HepG2 (cell line): Measurements from ENCODE around the gene IFI30. TPM values are rescaled to one million over a fixed set of nuclear protein-coding genes. Genes with fewer than 3 reads are reported as not detected.
A peak's percentile ranks its signal among the peaks of the same experiment; 100 is the strongest.

Experiments
- ETV6 ChIP-seq: sonication (generic); formaldehyde crosslinking; conservative IDR thresholded peaks from 2 replicates; pipeline ENCODE4 v1.4.0; 2020; ENCODE audit warnings: missing genetic modification reagents
- MTF1 ChIP-seq: sonication (generic); formaldehyde crosslinking; IDR thresholded peaks from 2 replicates; pipeline ENCODE4 v1.5.0; 2020; ENCODE audit warnings: missing genetic modification reagents
- PITX1 ChIP-seq: sonication (generic); formaldehyde crosslinking; IDR thresholded peaks from 2 replicates; pipeline ENCODE4 v1.5.1; 2020; ENCODE audit warnings: mild to moderate bottlenecking, missing genetic modification reagents
- RBM22 ChIP-seq: fragments of 200-400 bp; formaldehyde crosslinking; optimal IDR thresholded peaks from 2 replicates; pipeline ENCODE3; 2017; ENCODE audit warnings: mild to moderate bottlenecking, low read length, moderate library complexity
- SOX5 ChIP-seq: IDR thresholded peaks from 2 replicates; pipeline ENCODE4 v1.6.1; 2016; ENCODE audit warnings: borderline replicate concordance
- SRSF4 ChIP-seq: fragments of 200-400 bp; formaldehyde crosslinking; IDR thresholded peaks from one replicate; pipeline ENCODE4 v1.6.1; 2018; ENCODE audit warnings: mild to moderate bottlenecking, low read depth, low read length, moderate library complexity; ENCODE audit not compliant: poor library complexity, severe bottlenecking
- STAG1 ChIP-seq: sonication (generic); formaldehyde crosslinking; IDR thresholded peaks from 2 replicates; pipeline ENCODE4 v1.4.0; 2020; ENCODE audit warnings: missing genetic modification reagents
- ZBTB34 ChIP-seq: sonication (generic); formaldehyde crosslinking; IDR thresholded peaks from 2 replicates; pipeline ENCODE4 v1.8.0; 2022; ENCODE audit warnings: mild to moderate bottlenecking, missing genetic modification reagents
- ZBTB46 ChIP-seq: sonication (generic); formaldehyde crosslinking; IDR thresholded peaks from 2 replicates; pipeline ENCODE4 v1.4.0; 2020; ENCODE audit warnings: mild to moderate bottlenecking, missing genetic modification reagents, borderline replicate concordance
- ZNF83 ChIP-seq: sonication (generic); formaldehyde crosslinking; IDR thresholded peaks from 2 replicates; pipeline ENCODE4 v1.4.0; 2020; ENCODE audit warnings: missing genetic modification reagents, mild to moderate bottlenecking, borderline replicate concordance
- polyA plus RNA-seq, 8 experiments: library from polyadenylated mRNA; depleted of rRNA in 3 of 8; stranded (reverse) in 7 of 8; unstranded in 1 of 8; fragments of >200 nt; fragmentation: Illumina TruSeq in 4 of 8; extraction: Trizol in 4 of 8; gene quantifications; 2 replicates each; pipeline versions ENCODE4 v1.2.1 to v1.2.3, GENCODE V29; 2011 to 2016; ENCODE audit warnings: low read depth in 4 of 8, missing spikeins in 1 of 8, mixed read lengths in 1 of 8; ENCODE audit not compliant: insufficient read depth in 1 of 8
- total RNA-seq, 5 experiments: library from RNA; depleted of rRNA; stranded (reverse); fragments of >200 nt; fragmentation: Illumina TruSeq; extraction: Trizol; gene quantifications; 2 replicates each; pipeline ENCODE4 v1.2.3, GENCODE V29; 2016; ENCODE audit warnings: low read depth in 1 of 5
- TF ChIP-seq, protein P1 (sequence below): sonication (generic); formaldehyde crosslinking; IDR thresholded peaks from 2 replicates; pipeline ENCODE4 v1.4.0; 2020; ENCODE audit warnings: mild to moderate bottlenecking, missing genetic modification reagents
- TF ChIP-seq, protein P2 (sequence below): sonication (generic); formaldehyde crosslinking; IDR thresholded peaks from 2 replicates; pipeline ENCODE4 v1.8.0; 2022; ENCODE audit warnings: missing genetic modification reagents, mild to moderate bottlenecking, borderline replicate concordance
- TF ChIP-seq, protein P3 (sequence below): sonication (generic); formaldehyde crosslinking; IDR thresholded peaks from 2 replicates; pipeline ENCODE4 v1.5.0; 2020; ENCODE audit warnings: mild to moderate bottlenecking, missing genetic modification reagents

Gene IFI30
- total and polyA plus RNA-seq, 2 of the 13 experiments (the other 11 are each of a cell fraction or from before 2014, with no cell fraction given), result 25.0 to 79.4 TPM

GRCh38 chr19:18167975-18168645, 5.5 kb upstream of the IFI30 start (continued):
- TF ChIP-seq, protein P1, sequence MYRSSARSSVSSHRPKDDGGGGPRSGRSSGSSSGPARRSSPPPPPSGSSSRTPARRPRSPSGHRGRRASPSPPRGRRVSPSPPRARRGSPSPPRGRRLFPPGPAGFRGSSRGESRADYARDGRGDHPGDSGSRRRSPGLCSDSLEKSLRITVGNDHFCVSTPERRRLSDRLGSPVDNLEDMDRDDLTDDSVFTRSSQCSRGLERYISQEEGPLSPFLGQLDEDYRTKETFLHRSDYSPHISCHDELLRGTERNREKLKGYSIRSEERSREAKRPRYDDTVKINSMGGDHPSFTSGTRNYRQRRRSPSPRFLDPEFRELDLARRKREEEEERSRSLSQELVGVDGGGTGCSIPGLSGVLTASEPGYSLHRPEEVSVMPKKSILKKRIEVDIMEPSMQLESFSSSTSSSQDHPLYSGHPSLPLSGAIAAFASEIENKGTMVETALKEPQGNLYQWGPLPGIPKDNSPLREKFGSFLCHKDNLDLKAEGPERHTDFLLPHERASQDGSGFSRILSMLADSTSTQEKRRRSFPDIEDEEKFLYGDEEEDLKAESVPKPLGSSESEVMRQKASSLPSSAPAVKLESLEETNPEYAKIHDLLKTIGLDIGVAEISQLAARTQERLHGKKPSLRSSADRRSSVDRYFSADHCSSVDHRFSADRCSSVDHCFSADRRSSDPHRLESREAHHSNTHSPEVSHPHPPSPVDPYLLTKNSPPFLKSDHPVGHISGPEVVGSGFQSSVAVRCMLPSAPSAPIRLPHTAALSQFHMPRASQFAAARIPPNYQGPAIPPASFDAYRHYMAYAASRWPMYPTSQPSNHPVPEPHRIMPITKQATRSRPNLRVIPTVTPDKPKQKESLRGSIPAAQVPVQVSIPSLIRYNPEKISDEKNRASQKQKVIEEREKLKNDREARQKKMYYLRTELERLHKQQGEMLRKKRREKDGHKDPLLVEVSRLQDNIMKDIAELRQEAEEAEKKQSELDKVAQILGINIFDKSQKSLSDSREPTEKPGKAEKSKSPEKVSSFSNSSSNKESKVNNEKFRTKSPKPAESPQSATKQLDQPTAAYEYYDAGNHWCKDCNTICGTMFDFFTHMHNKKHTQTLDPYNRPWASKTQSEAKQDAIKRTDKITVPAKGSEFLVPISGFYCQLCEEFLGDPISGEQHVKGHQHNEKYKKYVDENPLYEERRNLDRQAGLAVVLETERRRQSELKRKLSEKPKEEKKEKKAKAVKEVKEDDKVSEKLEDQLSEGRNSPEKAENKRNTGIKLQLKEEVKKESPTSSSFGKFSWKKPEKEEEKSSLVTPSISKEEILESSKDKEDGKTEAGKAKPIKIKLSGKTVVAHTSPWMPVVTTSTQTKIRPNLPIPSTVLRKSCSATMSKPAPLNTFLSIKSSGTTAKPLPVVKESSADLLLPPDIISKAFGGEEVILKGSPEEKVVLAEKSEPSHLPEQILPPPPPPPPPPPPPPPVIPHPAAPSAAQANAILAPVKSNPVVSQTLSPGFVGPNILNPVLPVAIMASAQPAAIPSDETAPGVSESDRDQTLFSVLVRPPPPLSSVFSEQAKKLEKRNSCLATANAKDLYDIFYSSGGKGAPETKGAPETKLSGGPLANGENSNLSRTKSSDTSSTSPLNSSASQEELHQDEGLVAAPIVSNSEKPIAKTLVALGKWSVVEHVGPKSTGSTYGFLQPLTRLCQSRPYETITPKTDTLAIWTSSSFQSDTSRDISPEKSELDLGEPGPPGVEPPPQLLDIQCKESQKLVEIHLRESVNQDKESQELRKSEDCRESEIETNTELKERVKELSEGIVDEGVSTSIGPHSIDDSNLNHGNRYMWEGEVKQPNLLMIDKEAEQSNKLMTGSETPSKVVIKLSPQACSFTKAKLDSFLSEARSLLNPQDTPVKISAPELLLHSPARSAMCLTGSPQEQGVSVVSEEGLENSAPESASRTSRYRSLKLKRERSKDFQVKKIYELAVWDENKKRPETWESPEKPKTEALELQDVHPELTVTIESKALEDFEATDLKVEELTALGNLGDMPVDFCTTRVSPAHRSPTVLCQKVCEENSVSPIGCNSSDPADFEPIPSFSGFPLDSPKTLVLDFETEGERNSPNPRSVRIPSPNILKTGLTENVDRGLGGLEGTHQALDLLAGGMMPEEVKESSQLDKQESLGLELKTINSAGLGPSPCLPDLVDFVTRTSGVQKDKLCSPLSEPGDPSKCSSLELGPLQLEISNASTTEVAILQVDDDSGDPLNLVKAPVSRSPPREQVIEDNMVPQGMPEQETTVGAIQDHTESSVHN (CRISPR knock-in tag), result no peak
- TF ChIP-seq ETV6 (CRISPR knock-in tag) (no peak), ZNF83 (CRISPR knock-in tag) (no peak), ZBTB34 (CRISPR knock-in tag) (no peak), SRSF4 (no peak), STAG1 (CRISPR knock-in tag) (peak; percentile 77), ZBTB46 (CRISPR knock-in tag) (no peak), SOX5 (no peak), RBM22 (peak; percentile 63), PITX1 (peak; percentile 15; the same call in 1 of the 2 replicates), MTF1 (CRISPR knock-in tag) (no peak)
- TF ChIP-seq, protein P2, sequence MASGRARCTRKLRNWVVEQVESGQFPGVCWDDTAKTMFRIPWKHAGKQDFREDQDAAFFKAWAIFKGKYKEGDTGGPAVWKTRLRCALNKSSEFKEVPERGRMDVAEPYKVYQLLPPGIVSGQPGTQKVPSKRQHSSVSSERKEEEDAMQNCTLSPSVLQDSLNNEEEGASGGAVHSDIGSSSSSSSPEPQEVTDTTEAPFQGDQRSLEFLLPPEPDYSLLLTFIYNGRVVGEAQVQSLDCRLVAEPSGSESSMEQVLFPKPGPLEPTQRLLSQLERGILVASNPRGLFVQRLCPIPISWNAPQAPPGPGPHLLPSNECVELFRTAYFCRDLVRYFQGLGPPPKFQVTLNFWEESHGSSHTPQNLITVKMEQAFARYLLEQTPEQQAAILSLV, result no peak
- TF ChIP-seq, protein P3, sequence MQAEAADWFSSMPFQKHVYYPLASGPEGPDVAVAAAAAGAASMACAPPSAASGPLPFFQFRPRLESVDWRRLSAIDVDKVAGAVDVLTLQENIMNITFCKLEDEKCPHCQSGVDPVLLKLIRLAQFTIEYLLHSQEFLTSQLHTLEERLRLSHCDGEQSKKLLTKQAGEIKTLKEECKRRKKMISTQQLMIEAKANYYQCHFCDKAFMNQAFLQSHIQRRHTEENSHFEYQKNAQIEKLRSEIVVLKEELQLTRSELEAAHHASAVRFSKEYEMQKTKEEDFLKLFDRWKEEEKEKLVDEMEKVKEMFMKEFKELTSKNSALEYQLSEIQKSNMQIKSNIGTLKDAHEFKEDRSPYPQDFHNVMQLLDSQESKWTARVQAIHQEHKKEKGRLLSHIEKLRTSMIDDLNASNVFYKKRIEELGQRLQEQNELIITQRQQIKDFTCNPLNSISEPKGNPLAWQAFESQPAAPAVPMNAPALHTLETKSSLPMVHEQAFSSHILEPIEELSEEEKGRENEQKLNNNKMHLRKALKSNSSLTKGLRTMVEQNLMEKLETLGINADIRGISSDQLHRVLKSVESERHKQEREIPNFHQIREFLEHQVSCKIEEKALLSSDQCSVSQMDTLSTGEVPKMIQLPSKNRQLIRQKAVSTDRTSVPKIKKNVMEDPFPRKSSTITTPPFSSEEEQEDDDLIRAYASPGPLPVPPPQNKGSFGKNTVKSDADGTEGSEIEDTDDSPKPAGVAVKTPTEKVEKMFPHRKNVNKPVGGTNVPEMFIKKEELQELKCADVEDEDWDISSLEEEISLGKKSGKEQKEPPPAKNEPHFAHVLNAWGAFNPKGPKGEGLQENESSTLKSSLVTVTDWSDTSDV, result no peak
